ENCODE results near the gene KRTAP4-7. TPM values are rescaled to one million over a fixed set of nuclear protein-coding genes. Genes with fewer than 3 reads are reported as not detected.
"Not testable (repeated sequence)": the region's sequence is repeated elsewhere in the genome, so short reads cannot be mapped to it uniquely, and the experiment has no call there.

Gene KRTAP4-7
- total RNA-seq, 6 donors from 2014 or later = not detected

DNA sequence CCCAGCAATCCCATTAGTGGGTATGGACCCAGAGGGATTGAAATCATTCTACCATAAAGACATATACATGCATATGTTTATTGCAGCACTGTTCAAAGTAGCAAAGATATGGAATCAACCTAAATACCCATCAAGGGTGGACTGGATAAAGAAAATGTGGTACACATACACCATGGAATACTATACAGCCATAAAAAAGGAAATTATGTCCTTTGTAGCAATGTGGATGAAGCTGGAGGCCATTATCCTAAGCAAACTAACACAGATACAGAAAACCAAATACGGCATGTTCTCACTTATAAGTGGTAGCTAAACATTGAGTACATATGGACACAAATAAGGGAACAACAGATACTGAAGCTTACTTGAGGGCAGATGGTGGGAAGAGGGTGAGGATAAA, 26.4 kb upstream of the KRTAP4-7 start:
- 93% methylated on average over 1 of the region's 1 CpG for WGBS, 2 donors
- ATAC-seq (ENCODE audit: low FRiP score in 2 of 2) = no peak

DNA sequence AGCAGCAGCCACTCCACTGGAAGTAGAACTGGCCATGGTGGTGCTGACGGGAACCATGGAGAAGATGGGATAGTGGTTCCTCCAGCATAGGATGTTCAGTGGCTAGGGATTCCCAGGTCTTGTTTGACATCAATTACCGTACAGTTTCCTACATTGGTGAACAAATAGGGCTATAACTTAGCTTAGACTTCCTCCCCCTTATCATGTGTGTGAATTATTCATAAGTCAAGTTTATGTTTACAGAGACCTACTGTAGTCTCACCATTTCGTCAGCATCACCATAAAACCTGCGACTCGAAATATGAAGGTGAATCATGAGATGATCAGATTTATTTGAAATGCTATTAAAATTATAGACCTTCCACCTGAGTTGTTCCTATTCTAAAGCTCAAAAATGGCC, 25.2 kb upstream of the KRTAP4-7 start:
- no peaks in the 10 kb centered on the region for H3K27me3 ChIP-seq
- ATAC-seq (ENCODE audit: low FRiP score in 2 of 2) (no peak), DNase-seq (no peak)
- no peaks in the 10 kb centered on the region for H3K36me3 ChIP-seq
- WGBS, 2 donors = 87 to 90% methylated on average over 5 of the region's 5 CpGs
- no peaks in the 10 kb centered on the region for H3K4me1 ChIP-seq
- no peak overlapping the region for H3K4me3 ChIP-seq
- no peak for TF ChIP-seq EP300 (IDR thresholded peaks at IDR 0.05)
- no peak for TF ChIP-seq POLR2AphosphoS5 (IDR thresholded peaks at IDR 0.05)
- TF ChIP-seq, protein P1, sequence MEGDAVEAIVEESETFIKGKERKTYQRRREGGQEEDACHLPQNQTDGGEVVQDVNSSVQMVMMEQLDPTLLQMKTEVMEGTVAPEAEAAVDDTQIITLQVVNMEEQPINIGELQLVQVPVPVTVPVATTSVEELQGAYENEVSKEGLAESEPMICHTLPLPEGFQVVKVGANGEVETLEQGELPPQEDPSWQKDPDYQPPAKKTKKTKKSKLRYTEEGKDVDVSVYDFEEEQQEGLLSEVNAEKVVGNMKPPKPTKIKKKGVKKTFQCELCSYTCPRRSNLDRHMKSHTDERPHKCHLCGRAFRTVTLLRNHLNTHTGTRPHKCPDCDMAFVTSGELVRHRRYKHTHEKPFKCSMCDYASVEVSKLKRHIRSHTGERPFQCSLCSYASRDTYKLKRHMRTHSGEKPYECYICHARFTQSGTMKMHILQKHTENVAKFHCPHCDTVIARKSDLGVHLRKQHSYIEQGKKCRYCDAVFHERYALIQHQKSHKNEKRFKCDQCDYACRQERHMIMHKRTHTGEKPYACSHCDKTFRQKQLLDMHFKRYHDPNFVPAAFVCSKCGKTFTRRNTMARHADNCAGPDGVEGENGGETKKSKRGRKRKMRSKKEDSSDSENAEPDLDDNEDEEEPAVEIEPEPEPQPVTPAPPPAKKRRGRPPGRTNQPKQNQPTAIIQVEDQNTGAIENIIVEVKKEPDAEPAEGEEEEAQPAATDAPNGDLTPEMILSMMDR (IDR thresholded peaks at IDR 0.05) = no peak
- TF ChIP-seq POLR2A (IDR thresholded peaks at IDR 0.05) = no peak
- no peak overlapping the region for H3K27ac ChIP-seq
- no peaks in the 10 kb centered on the region for H3K9me3 ChIP-seq

More for the DNA sequence above, 26.4 kb upstream of the KRTAP4-7 start:
- Histone ChIP-seq H3K36me3 (no peaks in the 10 kb centered on the region), H3K9me3 (no peaks in the 10 kb centered on the region), H3K4me3 (no peak overlapping the region), H3K27me3 (no peaks in the 10 kb centered on the region), H3K4me1 (no peaks in the 10 kb centered on the region), H3K27ac (no peak overlapping the region)
- no peak for DNase-seq
- TF ChIP-seq, protein P1 (IDR thresholded peaks at IDR 0.05) = no peak
- TF ChIP-seq EP300 (IDR thresholded peaks at IDR 0.05) (no peak), POLR2AphosphoS5 (IDR thresholded peaks at IDR 0.05) (no peak), POLR2A (IDR thresholded peaks at IDR 0.05) (no peak)

DNA sequence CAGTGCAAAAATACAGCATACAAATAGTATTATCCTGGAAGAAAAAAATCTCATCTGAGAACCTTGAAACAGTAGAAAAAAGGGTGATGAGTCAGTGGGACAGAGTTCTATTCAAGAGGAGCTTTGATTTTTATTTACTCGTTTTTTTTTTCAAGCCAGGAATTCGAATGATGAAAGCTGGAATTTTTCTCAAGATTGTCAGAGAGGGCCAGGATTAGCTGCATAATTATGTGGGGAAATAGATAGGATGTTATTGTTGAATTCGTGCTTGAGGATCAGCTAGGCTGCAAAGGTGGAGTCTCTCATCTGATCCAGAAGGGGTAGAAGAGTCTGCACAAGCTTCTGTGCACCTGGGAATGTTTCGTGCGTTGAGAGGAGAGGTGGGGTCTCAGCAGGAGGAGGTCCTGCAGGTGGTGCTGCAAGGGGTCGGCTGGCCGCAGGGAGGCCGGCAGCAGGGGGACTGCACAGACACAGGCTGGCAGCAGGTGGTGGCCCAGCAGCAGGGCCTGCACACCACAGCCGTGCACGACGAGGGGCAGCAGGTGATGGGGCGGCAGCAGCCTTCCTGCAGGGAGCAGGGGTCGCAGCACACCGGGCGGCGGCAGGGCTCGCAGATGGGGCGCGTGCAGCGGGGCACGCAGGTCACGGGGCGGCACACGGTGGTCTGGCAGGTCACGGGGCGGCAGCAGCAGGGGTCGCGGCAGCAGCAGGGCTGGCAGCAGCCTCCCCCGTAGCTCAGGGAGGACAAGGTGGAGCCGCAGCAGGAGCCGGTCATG, 24.5 kb upstream of the KRTAP4-7 start:
- H3K36me3 ChIP-seq; ATAC-seq (ENCODE audit: low FRiP score in 2 of 2); H3K4me1 ChIP-seq; H3K27ac ChIP-seq; H3K4me3 ChIP-seq; H3K9me3 ChIP-seq; H3K27me3 ChIP-seq: not testable (repeated sequence)
- DNase-seq = peak in 1 of 2 donors; percentile 59
- WGBS, 2 donors = 31 to 39% methylated on average over 7 to 11 of the region's 31 CpGs

DNA sequence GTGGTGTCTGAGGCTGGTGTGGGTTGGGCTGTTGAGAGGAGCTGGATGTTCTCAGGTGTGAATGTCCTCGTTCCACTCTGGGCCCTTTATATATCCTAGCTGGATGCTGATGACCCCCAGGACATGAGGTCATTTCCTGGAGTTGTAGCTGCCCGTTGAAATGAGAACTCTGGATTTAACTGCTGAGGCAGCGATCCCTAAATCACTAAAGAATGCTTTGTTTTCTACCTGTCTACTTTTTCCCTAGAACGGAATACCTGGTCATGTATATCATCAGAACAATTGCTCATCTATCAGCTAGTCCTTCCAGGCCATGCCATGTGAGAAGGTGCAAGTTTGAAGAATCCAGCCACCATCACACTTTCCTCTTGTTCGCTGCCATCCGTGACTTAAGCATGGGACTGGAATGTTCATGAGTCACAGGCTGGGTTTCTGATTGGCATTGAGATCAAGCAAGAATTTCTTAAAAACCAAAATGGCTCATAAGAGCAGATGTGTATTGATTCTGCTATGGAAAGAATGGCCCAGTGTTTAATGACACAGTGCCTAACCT, 23.8 kb upstream of the KRTAP4-7 start, which contains the start of gene KRTAP2-3:
Gene KRTAP2-3 (minus strand): TSS at position 63 of the 553 bp plus-strand sequence. CDS start 64 bp downstream, outside the sequence.
- no peaks in the 10 kb centered on the region for H3K27me3 ChIP-seq
- DNase-seq (no peak), ATAC-seq (ENCODE audit: low FRiP score in 2 of 2) (no peak)
- 61 to 79% methylated on average over 5 to 6 of the region's 6 CpGs for WGBS, 2 donors
- TF ChIP-seq, protein P1 (IDR thresholded peaks at IDR 0.05) = no peak
- H3K36me3 ChIP-seq = no peaks in the 10 kb centered on the region
- no peak within 1 kb of the TSS for H3K4me3 ChIP-seq
- H3K9me3 ChIP-seq = no peaks in the 10 kb centered on the region
- no peak within 1 kb of the TSS for H3K27ac ChIP-seq
- H3K4me1 ChIP-seq = no peaks in the 10 kb centered on the region

DNA sequence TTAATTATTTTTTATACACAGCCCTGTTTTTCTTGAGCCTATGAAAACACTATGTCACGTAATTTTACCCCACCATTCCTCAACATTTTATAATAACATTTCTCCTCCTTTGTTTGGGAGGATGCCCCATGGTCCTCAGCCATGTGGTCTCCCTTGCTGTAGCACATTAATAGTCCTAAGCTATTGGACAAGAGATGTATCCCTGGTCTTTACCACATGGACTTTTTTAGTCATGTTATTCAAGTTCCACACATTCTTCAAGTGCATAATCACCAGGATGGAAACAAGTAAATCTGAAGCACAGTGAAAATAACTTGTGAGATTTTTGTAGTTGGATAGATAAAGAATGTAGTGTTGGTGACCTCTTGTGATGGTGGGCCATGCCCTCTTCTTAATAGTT, 22.0 kb upstream of the KRTAP4-7 start:
- TF ChIP-seq, protein P1 (IDR thresholded peaks at IDR 0.05) = no peak
- no peak for TF ChIP-seq POLR2AphosphoS5 (IDR thresholded peaks at IDR 0.05)
- Histone ChIP-seq H3K36me3 (no peaks in the 10 kb centered on the region), H3K27ac (no peak overlapping the region), H3K4me3 (no peak overlapping the region), H3K9me3 (no peaks in the 10 kb centered on the region), H3K4me1 (no peaks in the 10 kb centered on the region), H3K27me3 (no peaks in the 10 kb centered on the region)
- no peak for DNase-seq
- no peak for ATAC-seq (ENCODE audit: low FRiP score in 2 of 2)
- 66 to 76% methylated on average over 1 of the region's 1 CpG for WGBS, 2 donors
